OCI-LY7 (cell line): Measurements from ENCODE around the gene MAG.

ENCODE experiments used
- EZH2phosphoT487 ChIP-seq: fragments of 200-600 bp; sonication (generic); IDR thresholded peaks from 2 replicates; pipeline ENCODE4 v1.6.1; 2018; ENCODE audit warnings: low read depth, borderline replicate concordance, mild to moderate bottlenecking, mixed run types, antibody characterized with exemption, low read length, moderate library complexity, mixed read lengths
- TF ChIP-seq, protein P1 (sequence below): fragments of 200-600 bp; sonication (generic); conservative IDR thresholded peaks from 2 replicates; pipeline ENCODE4 v1.5.1; 2014; ENCODE audit warnings: mild to moderate bottlenecking, antibody characterized with exemption, low read length, moderate library complexity, mixed read lengths

DNA sequence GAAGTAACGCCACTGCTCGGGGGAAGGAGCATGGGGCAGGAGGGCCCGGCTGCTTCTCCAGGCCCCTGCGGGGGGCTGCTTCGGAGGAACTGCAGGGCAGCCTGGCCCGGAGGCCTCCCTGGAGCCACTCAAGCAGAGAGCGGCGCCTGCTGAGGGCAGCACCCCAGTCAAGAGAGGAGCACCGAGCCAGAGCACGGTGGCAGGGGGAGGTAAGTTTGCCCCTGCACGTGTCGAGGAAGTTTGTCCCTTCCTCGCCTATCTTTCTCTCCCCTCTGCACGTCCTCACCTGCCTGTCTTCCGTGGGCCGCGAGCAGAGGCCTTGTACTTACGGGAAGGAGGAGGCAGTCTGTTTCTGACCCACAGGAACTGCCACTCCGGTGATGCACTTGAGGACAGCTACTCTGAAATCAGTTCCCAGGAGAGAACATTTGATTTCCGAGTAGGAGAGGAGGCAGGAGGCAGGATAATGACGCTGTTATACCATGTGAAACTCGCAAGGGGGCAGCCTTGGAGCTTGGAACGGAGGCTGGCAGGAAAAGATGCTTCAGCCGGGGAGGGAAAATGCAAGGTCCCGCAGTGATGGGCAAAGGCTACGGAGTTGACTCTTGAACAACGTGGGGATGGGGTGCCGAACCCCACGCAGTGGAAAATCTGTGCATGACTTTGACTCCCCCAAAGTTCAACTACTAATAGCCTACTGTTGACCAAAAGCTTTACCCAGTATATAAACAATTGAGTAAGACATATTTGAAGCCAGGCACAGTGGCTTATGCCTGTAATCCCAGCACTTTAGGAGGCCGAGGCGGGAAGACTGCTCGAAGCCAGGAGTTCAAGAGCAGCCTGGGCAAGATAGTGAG lies 60.7 kb downstream of the MAG start:
- TF ChIP-seq, protein P1, sequence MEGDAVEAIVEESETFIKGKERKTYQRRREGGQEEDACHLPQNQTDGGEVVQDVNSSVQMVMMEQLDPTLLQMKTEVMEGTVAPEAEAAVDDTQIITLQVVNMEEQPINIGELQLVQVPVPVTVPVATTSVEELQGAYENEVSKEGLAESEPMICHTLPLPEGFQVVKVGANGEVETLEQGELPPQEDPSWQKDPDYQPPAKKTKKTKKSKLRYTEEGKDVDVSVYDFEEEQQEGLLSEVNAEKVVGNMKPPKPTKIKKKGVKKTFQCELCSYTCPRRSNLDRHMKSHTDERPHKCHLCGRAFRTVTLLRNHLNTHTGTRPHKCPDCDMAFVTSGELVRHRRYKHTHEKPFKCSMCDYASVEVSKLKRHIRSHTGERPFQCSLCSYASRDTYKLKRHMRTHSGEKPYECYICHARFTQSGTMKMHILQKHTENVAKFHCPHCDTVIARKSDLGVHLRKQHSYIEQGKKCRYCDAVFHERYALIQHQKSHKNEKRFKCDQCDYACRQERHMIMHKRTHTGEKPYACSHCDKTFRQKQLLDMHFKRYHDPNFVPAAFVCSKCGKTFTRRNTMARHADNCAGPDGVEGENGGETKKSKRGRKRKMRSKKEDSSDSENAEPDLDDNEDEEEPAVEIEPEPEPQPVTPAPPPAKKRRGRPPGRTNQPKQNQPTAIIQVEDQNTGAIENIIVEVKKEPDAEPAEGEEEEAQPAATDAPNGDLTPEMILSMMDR: peak; percentile 92
- no peak for TF ChIP-seq EZH2phosphoT487
